Measurements from ENCODE around the gene CPT1C. TPM values are rescaled to one million over a fixed set of nuclear protein-coding genes. Genes with fewer than 3 reads are reported as not detected.
A peak's percentile ranks its signal among the peaks of the same experiment; 100 is the strongest.

Gene CPT1C
- total and polyA plus RNA-seq, 2 of the 4 experiments (the other 2 are of a cell fraction) = 14.2 to 56.1 TPM

GRCh38 chr19:49665351-49666119, 25.4 kb upstream of the CPT1C start, which contains the start of the genes BCL2L12 and IRF3 (continued):
- TF ChIP-seq MAZ (IDR thresholded peaks at IDR 0.05; ENCODE audit: borderline replicate concordance, low read depth, low read length) = peak; percentile 29; the same call in 1 of the 2 replicates

- Histone ChIP-seq H4K8ac (ENCODE audit: low read depth in 2 of 2, low read length in 2 of 2) (peak overlapping the region in 1 of 2 experiments; percentile 21; a peak in 1 of 4 replicates), H2BK15ac (ENCODE audit: low read depth, low read length) (no peak overlapping the region), H3K27me3 (ENCODE audit: control insufficient read depth, insufficient read depth, low read length) (no peaks in the 10 kb centered on the region), H2BK120ac (ENCODE audit: low read depth, low read length) (no peak overlapping the region), H3K9me1 (ENCODE audit: insufficient read depth, low read length) (peaks cover 3% of the 10 kb centered on the region; the same call in 1 of the 2 replicates), H3K79me1 (ENCODE audit: low read depth in 1 of 2, low read length in 2 of 2) (peaks cover 8 to 54% of the 10 kb centered on the region in 2 experiments; a peak in 3 of 4 replicates), H3K23ac (ENCODE audit: low read depth, low read length) (no peak overlapping the region), H2AK5ac (ENCODE audit: low read depth, low read length) (no peak overlapping the region; the same call in 1 of the 2 replicates), H3K4ac (ENCODE audit: low read depth, low read length) (peak overlapping the region; percentile 4), H3K18ac (ENCODE audit: low read depth, low read length) (no peak overlapping the region), H3K56ac (ENCODE audit: extremely low read depth, insufficient read depth, low read length) (peak overlapping the region; percentile 69), H3K4me3 (ENCODE audit: insufficient read depth, low read depth, low read length) (peak overlapping the region; percentile 45), H4K20me1 (ENCODE audit: insufficient read depth, low read length) (peaks cover 5% of the 10 kb centered on the region), H2AK9ac (replicated peaks; ENCODE audit: low read depth, low read length, poor library complexity) (peak overlapping the region; percentile 85), H3K4me2 (ENCODE audit: low read depth, low read length) (peak overlapping the region; percentile 86), H4K91ac (ENCODE audit: insufficient read depth, low read depth, low read length) (no peak overlapping the region), H3K36me3 (ENCODE audit: control insufficient read depth, insufficient read depth, low read length) (peaks cover 20% of the 10 kb centered on the region), H3K27ac (ENCODE audit: insufficient read depth, low read length) (peak overlapping the region; percentile 51), H3K9ac (ENCODE audit: low read depth, low read length) (peak overlapping the region; percentile 59), H3K14ac (replicated peaks; ENCODE audit: low read depth, low read length) (peak overlapping the region; percentile 33), H2BK20ac (ENCODE audit: low read depth, low read length) (no peak overlapping the region), H2BK5ac (ENCODE audit: low read depth, low read length, poor library complexity, severe bottlenecking) (peak overlapping the region; percentile 6), H2AFZ (replicated peaks; ENCODE audit: low read length, poor library complexity) (peak overlapping the region; percentile 83), H3K4me1 (ENCODE audit: control insufficient read depth, insufficient read depth, low read length) (peaks cover 9% of the 10 kb centered on the region), H3K9me3 (ENCODE audit: control insufficient read depth, insufficient read depth, low read length) (no peaks in the 10 kb centered on the region), H4K5ac (ENCODE audit: low read depth, low read length) (no peak overlapping the region)
- in situ Hi-C loops (cut with MboI; ENCODE audit: low sequenced_read_pairs) = loop anchor here (10.0 kb wide), 1 partner anchor 171 kb away; the partner anchor contains the start of gene RPS11
- dilution Hi-C loops (cut with HindIII; ENCODE audit: low sequenced_read_pairs, unreplicated experiment) = no loop called here
- CTCF ChIA-PET = interaction anchor here (1.0 kb wide), 1 partner anchor 15 kb away, joined by 3 read pairs; no protein-coding TSS in a partner anchor
- WGBS, 2 experiments (ENCODE audit: extremely low coverage in 2 of 2, insufficient read length in 1 of 2) = no CpG with 5 or more reads among the region's 9 CpGs
- TF ChIP-seq RAD21 (IDR thresholded peaks at IDR 0.05; ENCODE audit: low read length) = 0 out of 2 replicates have a peak, but pooled peaks have one; percentile 5
- TF ChIP-seq, protein P1, sequence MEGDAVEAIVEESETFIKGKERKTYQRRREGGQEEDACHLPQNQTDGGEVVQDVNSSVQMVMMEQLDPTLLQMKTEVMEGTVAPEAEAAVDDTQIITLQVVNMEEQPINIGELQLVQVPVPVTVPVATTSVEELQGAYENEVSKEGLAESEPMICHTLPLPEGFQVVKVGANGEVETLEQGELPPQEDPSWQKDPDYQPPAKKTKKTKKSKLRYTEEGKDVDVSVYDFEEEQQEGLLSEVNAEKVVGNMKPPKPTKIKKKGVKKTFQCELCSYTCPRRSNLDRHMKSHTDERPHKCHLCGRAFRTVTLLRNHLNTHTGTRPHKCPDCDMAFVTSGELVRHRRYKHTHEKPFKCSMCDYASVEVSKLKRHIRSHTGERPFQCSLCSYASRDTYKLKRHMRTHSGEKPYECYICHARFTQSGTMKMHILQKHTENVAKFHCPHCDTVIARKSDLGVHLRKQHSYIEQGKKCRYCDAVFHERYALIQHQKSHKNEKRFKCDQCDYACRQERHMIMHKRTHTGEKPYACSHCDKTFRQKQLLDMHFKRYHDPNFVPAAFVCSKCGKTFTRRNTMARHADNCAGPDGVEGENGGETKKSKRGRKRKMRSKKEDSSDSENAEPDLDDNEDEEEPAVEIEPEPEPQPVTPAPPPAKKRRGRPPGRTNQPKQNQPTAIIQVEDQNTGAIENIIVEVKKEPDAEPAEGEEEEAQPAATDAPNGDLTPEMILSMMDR (conservative IDR thresholded peaks at IDR 0.05; ENCODE audit: low read depth, low read length) = peak; percentile 12; the same call in 1 of the 2 replicates
- no peak for TF ChIP-seq MXI1 (IDR thresholded peaks at IDR 0.05; ENCODE audit: borderline replicate concordance, low read depth, low read length)
- intact Hi-C loops (cut with micrococcal nuclease) = no loop called here
- POLR2A ChIA-PET (ENCODE audit: unreplicated experiment) = no interaction called here
- no TSS peak for BruUV-seq (replicated peaks)
- ATAC-seq (ENCODE audit: low read depth) = peak; percentile 16
- no peak for DNase-seq
Measured at GRCh38 chr19:49666120-49666444, 24.8 kb upstream of the CPT1C start.
